HCT116 (cell line): ENCODE results near the gene NTRK3. TPM values are rescaled to one million over a fixed set of nuclear protein-coding genes. Genes with fewer than 3 reads are reported as not detected.

ENCODE experiments used
- ATAC-seq: fragments of 200-7000 bp; cut with Tn5 transposase; 2 replicates; pipeline ENCODE4 v1.9.1; 2020; ENCODE audit warnings: mild to moderate bottlenecking, moderate library complexity
- BruUV-seq: library from RNA; stranded (reverse); fragments of 400-500 nt; replicated peaks from 2 replicates; lab custom pipeline; 2021; lab: Mats Ljungman, UMichigan
- CTCF ChIA-PET: fragments of 300-600 bp; sonication (Branson Sonifier 250); formaldehyde crosslinking; loops from one replicate; lab custom pipeline; 2021; ENCODE audit warnings: antibody characterized with exemption; lab: Charles Lee
- POLR2A ChIA-PET: fragments of 300-600, 350-600 bp; sonication (Branson Sonifier 250); formaldehyde crosslinking; loops from one replicate; lab custom pipeline; 2021; ENCODE audit warnings: antibody characterized with exemption; lab: Charles Lee
- RAD21 ChIA-PET, 2 experiments: fragments of 300-600 bp; sonication (Branson Sonifier 250); formaldehyde crosslinking; loops; one replicate each; lab custom pipeline; 2023; ENCODE audit warnings: low total read pairs in 2 of 2; ENCODE audit not compliant: uncharacterized antibody in 2 of 2, unreplicated experiment in 2 of 2, low non-redundant PET in 1 of 2; lab: Charles Lee
- DNase-seq: peaks from one replicate; pipeline ENCODE4 v3.0.0-alpha.2; 2010; ENCODE audit warnings: low read depth, low spot score
- H2AFZ ChIP-seq: fragments of 200-600 bp; shearing (Covaris generic), sonication (generic); 2 replicates; pipeline ENCODE4 v1.6.1; 2017; ENCODE audit warnings: low read depth, mixed run types, mixed read lengths, antibody characterized with exemption, low read length; ENCODE audit not compliant: poor library complexity, severe bottlenecking
- H3K27ac ChIP-seq: 2 replicates; pipeline ENCODE4 v1.5.1; 2012; ENCODE audit warnings: low read depth, low read length
- H3K27me3 ChIP-seq: fragments of 200-600 bp; sonication (generic); 2 replicates; pipeline ENCODE4 v1.6.1; 2016; ENCODE audit warnings: mixed run types, low read length, mixed read lengths; ENCODE audit not compliant: insufficient read depth
- H3K36me3 ChIP-seq, 2 experiments: fragments of 200-500 bp in 1 of 2; fragments of 200-600 bp in 1 of 2; sonication (Bioruptor generic) in 1 of 2; sonication (generic) in 1 of 2; 2 replicates each; pipeline versions ENCODE4 v1.5.1 to v1.6.1; 2014 to 2016; ENCODE audit warnings: low read length in 2 of 2, inconsistent platforms in 1 of 2, mixed read lengths in 1 of 2, mixed run types in 1 of 2; ENCODE audit not compliant: insufficient read depth in 2 of 2, control insufficient read depth in 1 of 2
- H3K4me1 ChIP-seq, 2 experiments: fragments of 200-600 bp in 1 of 2; sonication (generic) in 1 of 2; 2 replicates each; pipeline versions ENCODE4 v1.5.1 to v1.6.1; 2012 to 2017; ENCODE audit warnings: low read length in 2 of 2, inconsistent platforms in 1 of 2, mild to moderate bottlenecking in 1 of 2, mixed read lengths in 1 of 2, mixed run types in 1 of 2, moderate library complexity in 1 of 2; ENCODE audit not compliant: insufficient read depth in 2 of 2, control insufficient read depth in 1 of 2
- H3K4me2 ChIP-seq: fragments of 200-600 bp; sonication (generic); 2 replicates; pipeline ENCODE4 v1.6.1; 2017; ENCODE audit warnings: mixed run types, low read length, mixed read lengths
- H3K4me3 ChIP-seq, 2 experiments: fragments of 200-600 bp in 1 of 2; sonication (generic) in 1 of 2; replicated peaks in 1 of 2; 2 replicates each; pipeline ENCODE4 v1.5.1; 2011 to 2016; ENCODE audit warnings: low read length in 2 of 2, control low read depth in 1 of 2, low read depth in 1 of 2, mild to moderate bottlenecking in 1 of 2, mixed read lengths in 1 of 2, mixed run types in 1 of 2
- H3K79me2 ChIP-seq: fragments of 200-600 bp; sonication (generic); 2 replicates; pipeline ENCODE4 v1.6.1; 2017; ENCODE audit warnings: mild to moderate bottlenecking, mixed run types, low read length, moderate library complexity, mixed read lengths; ENCODE audit not compliant: insufficient read depth
- H3K9ac ChIP-seq: fragments of 200-600 bp; sonication (generic); 2 replicates; pipeline ENCODE4 v1.6.1; 2016; ENCODE audit warnings: low read length, mixed read lengths
- H3K9me2 ChIP-seq: fragments of 200-600 bp; sonication (generic), shearing (Covaris generic); 2 replicates; pipeline ENCODE4 v1.6.1; 2017; ENCODE audit warnings: mixed run types, mild to moderate bottlenecking, moderate library complexity; ENCODE audit not compliant: insufficient read depth
- H3K9me3 ChIP-seq, 2 experiments: fragments of 200-500 bp in 1 of 2; fragments of 200-600 bp in 1 of 2; sonication (Bioruptor generic) in 1 of 2; sonication (generic) in 1 of 2; 2 replicates each; pipeline ENCODE4 v1.6.1; 2014 to 2017; ENCODE audit warnings: low read length in 2 of 2, mixed read lengths in 2 of 2, inconsistent platforms in 1 of 2, low read depth in 1 of 2, mild to moderate bottlenecking in 1 of 2, mixed run types in 1 of 2, moderate library complexity in 1 of 2; ENCODE audit not compliant: control insufficient read depth in 1 of 2, insufficient read depth in 1 of 2
- H4K20me1 ChIP-seq: fragments of 200-600 bp; sonication (generic), shearing (Covaris generic); 2 replicates; pipeline ENCODE4 v1.6.1; 2017; ENCODE audit warnings: mixed run types, mild to moderate bottlenecking, moderate library complexity; ENCODE audit not compliant: insufficient read depth
- ATF3 ChIP-seq: IDR thresholded peaks from 2 replicates; pipeline ENCODE4 v1.6.1; 2012
- CBX3 ChIP-seq: IDR thresholded peaks from 2 replicates; pipeline ENCODE4 v1.6.1; 2012; ENCODE audit warnings: low read depth
- ELF1 ChIP-seq: IDR thresholded peaks from 2 replicates; pipeline ENCODE4 v1.6.1; 2012; ENCODE audit warnings: low read depth, borderline replicate concordance
- EZH2 ChIP-seq: fragments of 200-600 bp; sonication (generic); IDR thresholded peaks from 2 replicates; pipeline ENCODE4 v1.6.1; 2017; ENCODE audit warnings: antibody characterized with exemption, mixed run types
- EZH2phosphoT487 ChIP-seq: fragments of 200-600 bp; IDR thresholded peaks from 2 replicates; pipeline ENCODE4 v1.6.1; 2018; ENCODE audit warnings: antibody characterized with exemption, borderline replicate concordance
- FOSL1 ChIP-seq: IDR thresholded peaks from 2 replicates; pipeline ENCODE4 v1.6.1; 2012; ENCODE audit warnings: low read depth
- JUND ChIP-seq: IDR thresholded peaks from 2 replicates; pipeline ENCODE4 v1.6.1; 2012
- MAX ChIP-seq: IDR thresholded peaks from 2 replicates; pipeline ENCODE4 v1.6.1; 2012
- POLR2A ChIP-seq: IDR thresholded peaks from 2 replicates; pipeline ENCODE4 v1.7.0; 2011; ENCODE audit warnings: borderline replicate concordance; ENCODE audit not compliant: insufficient read depth, insufficient read length; ENCODE audit errors: extremely low read depth
- POLR2AphosphoS5 ChIP-seq: IDR thresholded peaks from 2 replicates; pipeline ENCODE4 v1.6.1; 2011; ENCODE audit warnings: mild to moderate bottlenecking, low read depth, low read length, moderate library complexity
- RAD21 ChIP-seq: IDR thresholded peaks from 2 replicates; pipeline ENCODE4 v1.6.1; 2012; ENCODE audit warnings: low read depth, mild to moderate bottlenecking
- REST ChIP-seq: IDR thresholded peaks from 2 replicates; pipeline ENCODE4 v1.6.1; 2012; ENCODE audit warnings: low read depth
- SIN3A ChIP-seq: IDR thresholded peaks from 2 replicates; pipeline ENCODE4 v1.6.1; 2012; ENCODE audit warnings: low read depth
- SP1 ChIP-seq: IDR thresholded peaks from 2 replicates; pipeline ENCODE4 v1.6.1; 2012; ENCODE audit warnings: low read depth
- ZBTB33 ChIP-seq: IDR thresholded peaks from 2 replicates; pipeline ENCODE4 v1.6.1; 2011; ENCODE audit warnings: mild to moderate bottlenecking, low read length, moderate library complexity; ENCODE audit not compliant: insufficient replicate concordance; ENCODE audit errors: extremely low read depth
- intact Hi-C: fragments of 100-400 bp; cut with micrococcal nuclease; formaldehyde crosslinking; loops from 2 replicates; pipeline ENCODE4 v1.10.0; 2022
- total RNA-seq: library from RNA; stranded (reverse); gene quantifications from one replicate; pipeline ENCODE4 v1.2.1, GENCODE V29; 2021; ENCODE audit not compliant: unreplicated experiment

NTRK3 gene
- total RNA-seq, 1 experiment from 2014 or later: not detected

- H3K4me3 ChIP-seq: no peak overlapping the region
- intact Hi-C loops: no loop called here
- ATAC-seq (no peak), DNase-seq (no peak)
- no peak overlapping the region for H3K4me2 ChIP-seq
- ChIA-PET POLR2A (no interaction called here), RAD21 (no interaction called here), CTCF (no interaction called here)
- no peaks in the 10 kb centered on the region for H3K9me3 ChIP-seq
- H3K27ac ChIP-seq: no peak overlapping the region
- H3K9ac ChIP-seq: no peak overlapping the region
- H3K27me3 ChIP-seq: no peaks in the 10 kb centered on the region; the same call in 1 of the 2 replicates
- no peaks in the 10 kb centered on the region for H3K79me2 ChIP-seq
- H4K20me1 ChIP-seq: no peaks in the 10 kb centered on the region
- H2AFZ ChIP-seq: no peak overlapping the region
- H3K9me2 ChIP-seq: no peaks in the 10 kb centered on the region
- H3K4me1 ChIP-seq: no peaks in the 10 kb centered on the region
- TF ChIP-seq EZH2phosphoT487 (no peak), ATF3 (no peak), CBX3 (no peak), ELF1 (no peak), SIN3A (no peak), JUND (no peak)
- BruUV-seq: no TSS peak
- no peaks in the 10 kb centered on the region for H3K36me3 ChIP-seq
Observed at GRCh38 chr15:88238618-88239430, 17.7 kb downstream of the NTRK3 start.

- H4K20me1 ChIP-seq: no peaks in the 10 kb centered on the region
- ChIA-PET RAD21 (no interaction called here), POLR2A (no interaction called here), CTCF (interaction anchor here (0.9 to 1.5 kb wide), 2 partner anchors 10 to 12 kb away, joined by 3 read pairs; no protein-coding TSS in a partner anchor)
- no peak overlapping the region for H3K27ac ChIP-seq
- H3K9me3 ChIP-seq: no peaks in the 10 kb centered on the region
- H3K4me3 ChIP-seq: no peak overlapping the region
- DNase-seq (no peak), ATAC-seq (no peak)
- H3K9me2 ChIP-seq: no peaks in the 10 kb centered on the region
- intact Hi-C loops: no loop called here
- H2AFZ ChIP-seq: no peak overlapping the region
- no peak overlapping the region for H3K4me2 ChIP-seq
- no peak overlapping the region for H3K9ac ChIP-seq
- no TSS peak for BruUV-seq
- peaks cover 24% of the 10 kb centered on the region for H3K27me3 ChIP-seq
- H3K36me3 ChIP-seq: no peaks in the 10 kb centered on the region
- no peaks in the 10 kb centered on the region for H3K4me1 ChIP-seq
- no peaks in the 10 kb centered on the region for H3K79me2 ChIP-seq
- no peak for TF ChIP-seq SP1
- no peak for TF ChIP-seq REST
- no peak for TF ChIP-seq JUND
- no peak for TF ChIP-seq POLR2A
- TF ChIP-seq POLR2AphosphoS5: no peak
- no peak for TF ChIP-seq MAX
- TF ChIP-seq FOSL1: no peak
- TF ChIP-seq ZBTB33: no peak
- no peak for TF ChIP-seq CBX3
- no peak for TF ChIP-seq SIN3A
- no peak for TF ChIP-seq RAD21
- TF ChIP-seq EZH2: no peak
Observed at GRCh38 chr15:88234711-88235110, 21.8 kb downstream of the NTRK3 start.
